HG02884 (cell line): Measurements from ENCODE around the gene LTBP1.

Experiments
- ATAC-seq: cut with Tn5 transposase; IDR thresholded peaks from one replicate; pipeline ENCODE4 v1.9.1; 2021; ENCODE audit warnings: mild to moderate bottlenecking, moderate library complexity; ENCODE audit not compliant: unreplicated experiment

The LTBP1 gene

DNA sequence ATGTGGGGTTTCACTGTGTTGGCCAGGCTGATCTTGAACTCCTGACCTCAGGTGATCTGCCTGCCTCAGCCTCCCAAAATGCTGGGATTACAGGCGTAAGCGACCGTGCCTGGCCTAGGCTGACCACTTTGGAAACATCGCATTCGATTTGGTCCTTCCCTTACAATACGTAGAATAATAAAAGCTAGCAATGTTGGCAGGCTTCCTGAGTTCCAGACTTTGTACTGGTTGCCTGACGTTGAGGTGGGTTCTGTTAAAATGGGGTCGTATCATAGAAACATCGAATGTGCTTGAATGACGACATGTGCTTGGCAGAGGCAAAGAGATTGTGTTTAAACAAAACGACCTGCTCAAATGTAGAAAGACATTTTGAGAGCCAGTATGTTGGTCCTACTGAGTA, 56.1 kb downstream of the LTBP1 start:
- ATAC-seq = no peak

DNA sequence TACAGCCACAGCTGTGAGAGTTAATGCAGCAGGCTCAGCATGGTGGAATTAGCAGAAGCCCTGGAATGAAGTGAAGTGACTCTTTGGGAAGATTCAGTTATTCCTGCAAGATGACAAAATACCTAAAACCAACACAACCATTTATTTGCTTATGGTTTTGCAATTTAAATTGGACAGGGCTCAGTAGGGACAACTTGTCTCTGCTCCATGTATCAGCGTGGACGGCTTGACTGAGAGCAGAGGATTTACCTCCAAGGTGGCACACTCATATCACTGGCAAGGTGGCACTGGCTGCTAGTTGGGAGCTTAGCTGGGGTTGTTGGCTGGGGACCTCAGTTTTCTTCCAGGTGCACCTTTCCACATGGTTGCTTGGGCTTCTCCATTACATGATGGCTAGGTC, 58.3 kb downstream of the LTBP1 start:
- ATAC-seq = no peak

DNA sequence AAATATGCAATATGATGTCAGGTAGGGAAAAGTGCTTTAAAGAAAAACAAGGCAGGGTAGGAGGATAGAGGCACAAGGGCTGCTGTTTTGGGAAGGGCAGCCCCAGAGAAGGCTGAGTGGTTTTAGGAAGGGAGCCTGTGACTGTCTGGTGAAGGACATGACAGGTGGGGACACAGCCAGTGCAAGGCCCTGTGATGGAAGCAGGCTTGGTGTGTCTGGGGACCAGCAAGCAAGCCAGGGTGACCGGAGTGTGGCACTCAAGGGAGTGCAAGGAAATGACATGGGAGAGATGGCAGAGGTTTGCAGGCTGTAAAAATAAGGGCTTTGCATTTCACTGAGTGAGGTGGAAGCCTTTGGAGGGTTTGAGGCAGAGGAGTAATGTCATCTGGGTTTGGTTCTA, 62.0 kb downstream of the LTBP1 start:
- no peak for ATAC-seq

- no peak for ATAC-seq
Observed at GRCh38 chr2:33009249-33009648, 62.5 kb downstream of the LTBP1 start.

GRCh38 chr2:33011373-33011772, 64.6 kb downstream of the LTBP1 start:
- ATAC-seq = no peak

GRCh38 chr2:33011941-33012340, 65.2 kb downstream of the LTBP1 start:
- ATAC-seq = no peak

DNA sequence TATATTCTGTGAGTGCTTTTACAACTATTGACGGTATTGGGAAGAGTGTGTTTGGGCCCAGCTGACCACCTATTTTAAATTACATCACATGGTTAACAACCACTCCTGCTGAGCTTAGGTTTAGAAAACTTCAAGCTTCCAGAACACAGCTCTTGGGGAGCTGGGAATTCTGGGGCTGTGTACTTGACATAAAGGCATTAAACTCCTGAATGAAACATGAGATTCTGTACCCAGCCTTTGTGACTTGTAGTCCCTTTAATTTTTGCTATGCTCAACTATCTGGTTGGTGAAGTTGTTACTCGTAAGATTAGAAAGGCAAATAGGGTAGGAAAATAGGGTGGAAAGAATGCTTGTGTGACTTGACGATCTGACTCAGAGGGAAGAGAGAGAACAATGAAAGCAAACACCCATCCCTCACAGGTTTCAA, 66.9 kb downstream of the LTBP1 start:
- no peak for ATAC-seq

DNA sequence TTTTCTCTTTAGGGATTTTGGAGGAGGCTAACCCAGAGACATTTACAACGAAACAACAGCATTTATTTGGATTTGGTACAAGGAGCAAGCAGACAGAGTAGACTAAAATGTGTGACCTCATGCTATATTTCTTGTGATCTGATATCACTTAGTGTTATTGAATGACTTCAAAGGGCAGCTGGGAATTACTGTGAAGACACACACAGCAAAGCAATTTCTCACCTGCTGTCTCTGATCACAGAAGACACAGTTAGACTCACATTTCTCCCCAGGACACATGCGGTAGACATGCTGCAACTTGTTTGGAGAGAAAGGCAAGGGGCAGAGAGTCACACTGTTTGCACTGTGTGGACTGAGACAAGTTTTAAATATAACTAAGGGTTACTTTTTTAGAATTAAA, 67.5 kb downstream of the LTBP1 start:
- ATAC-seq = no peak

- ATAC-seq = no peak
Observed at GRCh38 chr2:33015421-33016142, 68.8 kb downstream of the LTBP1 start.

DNA sequence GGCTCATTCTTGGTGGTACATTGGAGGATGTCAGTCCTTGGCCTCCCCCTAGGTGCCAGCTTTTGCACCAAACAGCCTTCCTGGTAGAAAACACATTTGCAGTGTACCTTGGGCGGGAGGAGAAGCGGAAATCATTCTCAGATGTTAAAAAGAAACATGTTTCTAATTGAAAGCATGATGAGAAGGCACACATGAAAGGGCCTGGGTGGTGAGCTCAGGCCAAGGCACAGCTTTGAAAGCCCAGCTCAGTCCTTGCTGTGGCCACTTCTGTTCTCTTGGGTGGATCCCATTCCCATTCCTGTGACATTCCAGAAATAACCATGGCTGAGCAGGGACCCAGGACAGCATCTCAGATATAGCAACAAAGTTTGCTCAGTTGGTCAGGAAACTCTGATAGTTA, 71.5 kb downstream of the LTBP1 start:
- no peak for ATAC-seq

DNA sequence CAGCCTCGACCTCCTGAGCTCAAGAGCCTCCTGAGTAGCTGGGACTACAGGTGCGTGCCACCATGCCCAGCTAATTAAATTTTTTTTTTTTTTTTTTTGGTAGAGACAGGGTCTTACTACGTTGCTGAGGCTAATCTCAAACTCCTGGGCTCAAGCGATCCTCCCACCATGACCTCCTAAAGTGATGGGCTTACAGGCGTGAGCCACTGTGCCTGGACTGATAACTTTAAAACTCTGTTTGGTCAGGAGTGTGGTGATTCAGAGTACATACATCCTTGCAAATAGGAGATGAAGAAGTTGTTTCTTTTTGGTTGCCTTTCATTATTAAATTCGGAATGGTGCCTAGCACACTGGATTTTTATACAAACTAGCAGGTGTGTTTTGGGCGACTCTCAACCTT, 73.0 kb downstream of the LTBP1 start:
- no peak for ATAC-seq

DNA sequence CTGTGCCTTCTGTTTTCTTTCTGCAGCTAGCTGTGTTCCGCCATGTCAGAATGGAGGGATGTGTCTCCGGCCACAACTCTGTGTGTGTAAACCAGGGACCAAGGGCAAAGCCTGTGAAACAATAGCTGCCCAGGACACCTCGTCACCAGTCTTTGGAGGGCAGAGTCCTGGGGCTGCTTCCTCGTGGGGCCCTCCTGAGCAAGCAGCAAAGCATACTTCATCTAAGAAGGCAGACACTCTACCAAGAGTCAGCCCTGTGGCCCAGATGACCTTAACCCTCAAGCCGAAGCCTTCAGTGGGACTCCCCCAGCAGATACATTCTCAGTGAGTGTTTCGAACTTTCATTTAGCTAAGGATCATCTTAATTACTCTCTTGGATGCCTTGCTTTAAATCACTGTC, 74.1 kb downstream of the LTBP1 start:
- no peak for ATAC-seq

GRCh38 chr2:33021542-33022227, 74.9 kb downstream of the LTBP1 start:
- no peak for ATAC-seq

- no peak for ATAC-seq
Observed at GRCh38 chr2:33022395-33022985, 75.7 kb downstream of the LTBP1 start.

DNA sequence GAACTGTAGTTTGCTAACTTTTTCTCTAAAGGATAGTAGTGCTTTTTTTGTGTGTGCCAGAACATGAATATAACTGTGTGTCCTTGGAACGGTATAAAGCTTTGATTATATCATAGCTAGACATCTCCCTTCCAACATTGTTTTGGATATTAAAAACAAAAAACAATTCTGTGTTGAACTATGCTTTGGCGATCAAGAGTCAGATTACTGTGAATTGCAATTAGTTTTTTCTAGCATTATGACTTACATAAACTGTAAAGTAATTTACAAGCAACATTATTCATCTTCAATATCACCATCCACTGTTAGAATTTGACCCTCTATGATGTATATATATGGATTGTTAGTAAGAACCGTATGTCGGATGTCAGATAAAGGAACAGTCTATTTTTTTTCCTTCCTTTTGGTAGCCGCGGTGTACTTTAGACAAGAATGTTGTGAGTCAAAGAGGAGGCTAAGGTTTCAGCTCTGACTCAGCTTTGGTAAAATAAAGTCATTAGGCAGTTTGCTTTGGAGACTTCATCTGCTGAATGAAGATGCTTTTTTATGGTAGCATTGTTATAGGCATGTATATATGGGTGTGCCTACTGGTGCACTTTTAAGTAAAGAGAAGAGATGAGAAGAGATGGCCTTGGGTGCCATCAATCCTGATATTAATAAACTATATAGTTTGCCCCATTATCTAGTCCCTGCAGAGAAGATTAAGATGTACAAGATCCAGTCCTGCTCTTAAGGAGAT, 76.4 kb downstream of the LTBP1 start:
- ATAC-seq = no peak

DNA sequence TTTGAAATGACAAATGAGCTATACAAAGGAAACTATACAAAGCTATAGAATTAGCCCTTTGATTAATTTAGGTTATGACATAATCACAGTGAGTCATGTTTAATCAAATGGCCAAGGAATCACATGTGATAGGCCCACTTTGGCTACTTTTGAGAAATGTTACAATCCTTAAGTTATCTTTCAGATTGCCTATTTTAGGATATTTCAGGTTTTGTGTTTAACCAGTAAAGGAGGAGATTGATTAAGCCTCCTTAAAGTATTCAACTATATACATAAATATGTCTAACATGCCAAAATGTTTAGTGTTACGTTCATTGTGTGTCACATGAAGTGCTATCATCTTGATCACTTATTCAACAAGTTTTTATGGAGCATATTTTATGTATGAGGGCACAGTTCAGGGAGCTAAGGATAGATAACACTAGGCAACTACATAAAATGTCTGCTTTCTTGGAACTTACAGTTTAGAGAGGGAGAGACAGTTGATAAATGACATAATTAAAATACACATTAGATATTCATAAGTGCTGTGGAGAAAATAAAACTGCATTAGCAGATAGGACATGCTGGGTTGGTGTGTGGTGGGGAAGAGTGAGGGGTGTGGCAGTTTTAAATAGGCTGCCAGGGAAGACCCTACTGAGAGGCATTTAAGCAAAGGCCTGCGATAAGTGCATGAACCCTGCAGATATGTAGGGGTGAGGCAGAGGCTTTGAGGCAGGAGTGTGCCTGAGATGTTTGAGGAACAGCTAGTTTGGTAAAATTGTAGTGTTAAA, 77.2 kb downstream of the LTBP1 start:
- no peak for ATAC-seq

DNA sequence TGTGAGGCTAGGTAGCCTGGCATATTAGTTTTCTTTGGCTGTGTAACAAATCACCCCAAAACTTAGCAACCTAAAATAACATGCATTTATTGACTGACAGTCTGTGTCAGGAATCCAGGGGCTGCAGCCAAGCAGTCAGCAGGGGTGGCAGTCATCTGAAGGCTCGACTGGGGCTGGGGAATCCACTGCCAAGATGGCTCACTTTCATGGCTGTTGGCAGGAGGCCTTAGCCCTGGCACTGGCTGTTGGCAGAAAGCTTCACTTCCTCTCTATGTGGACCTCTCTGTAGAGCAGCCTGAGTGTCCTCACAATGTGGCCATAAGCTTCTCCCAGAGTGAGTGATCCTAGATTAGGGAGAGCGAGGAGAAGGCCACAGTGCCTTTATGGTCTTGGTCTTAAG, 78.0 kb downstream of the LTBP1 start:
- ATAC-seq = no peak

DNA sequence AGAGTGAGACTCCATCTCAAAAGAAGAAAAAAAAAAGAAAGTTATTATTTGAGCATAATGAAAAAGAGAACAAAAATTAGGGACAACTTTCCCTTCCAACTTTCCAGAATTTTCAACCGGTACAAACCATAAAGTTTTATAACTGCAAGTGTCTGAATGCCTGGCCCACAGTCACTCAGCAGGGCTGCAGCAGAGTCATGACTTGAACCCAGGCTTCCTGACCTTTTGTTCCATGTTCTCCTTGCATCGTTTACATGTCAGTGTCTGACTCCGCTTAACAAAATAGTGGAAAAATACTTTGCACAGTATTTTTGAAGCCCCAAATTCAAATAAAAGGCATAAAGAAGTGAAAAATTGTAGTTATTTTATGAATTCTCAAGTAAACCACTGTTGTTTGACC, 82.7 kb downstream of the LTBP1 start:
- no peak for ATAC-seq

DNA sequence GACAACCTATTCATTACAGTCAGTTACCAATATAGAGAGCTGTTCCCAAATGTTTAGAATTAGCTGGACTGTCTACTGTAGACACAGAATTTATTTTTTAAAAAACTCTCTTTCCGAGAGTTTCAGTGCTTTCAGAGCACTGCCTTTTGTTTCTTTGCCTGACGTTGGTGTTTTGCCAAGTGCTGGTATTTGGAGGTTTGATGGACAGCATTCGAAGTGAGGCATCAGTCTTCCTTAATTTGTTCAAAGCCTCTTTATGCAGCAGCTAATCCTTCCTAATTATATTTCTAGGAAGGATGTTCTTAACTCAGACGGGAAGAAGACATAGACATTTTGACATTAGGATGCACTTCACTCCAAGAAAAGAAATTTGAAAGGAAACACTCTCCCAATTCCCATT, 83.2 kb downstream of the LTBP1 start:
- ATAC-seq = no peak

DNA sequence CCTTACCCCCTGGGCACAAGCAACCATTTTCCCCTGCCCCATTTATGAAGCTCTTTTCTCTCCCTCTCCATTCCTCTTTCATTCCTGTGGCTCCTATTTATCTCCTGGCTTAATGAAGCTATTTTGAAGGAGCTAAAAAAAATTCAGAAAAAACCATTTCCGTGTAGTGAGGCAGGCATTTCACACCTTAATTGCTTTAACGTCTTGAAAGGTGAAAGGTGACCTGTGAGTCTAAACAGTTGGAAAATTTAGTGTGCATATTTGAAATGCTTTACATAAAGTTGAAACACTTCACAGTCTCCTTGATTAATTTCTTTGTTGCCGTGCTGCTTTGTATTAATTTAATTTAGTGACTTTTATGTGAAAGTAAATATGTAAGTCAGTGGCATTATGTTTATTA, 83.6 kb downstream of the LTBP1 start:
- ATAC-seq = no peak

GRCh38 chr2:33032245-33032644, 85.5 kb downstream of the LTBP1 start:
- no peak for ATAC-seq
